ENCODE data around the gene GPAM.

The GPAM gene

GRCh38 chr10:112208292-112208691 lies 24.7 kb upstream of the GPAM start:
- Histone ChIP-seq H4K20me1 (ENCODE audit: insufficient read depth, low read length) (no peaks in the 10 kb centered on the region), H2AFZ (ENCODE audit: low read depth, low read length) (no peak overlapping the region), H3K27me3 (ENCODE audit: insufficient read depth, low read length, poor library complexity) (peaks cover 5% of the 10 kb centered on the region), H3K4me2 (ENCODE audit: insufficient read depth, low read length) (no peak overlapping the region), H3K79me2 (ENCODE audit: insufficient read depth, low read length) (no peaks in the 10 kb centered on the region), H3K9ac (ENCODE audit: low read depth, low read length) (no peak overlapping the region), H3K27ac (ENCODE audit: low read length) (no peak overlapping the region), H3K4me3 (ENCODE audit: low read depth in 1 of 2, low read length in 2 of 2) (no peak overlapping the region), H3K9me3 (ENCODE audit: insufficient read depth, low read length, severe bottlenecking) (no peaks in the 10 kb centered on the region), H3K36me3 (ENCODE audit: insufficient read depth, low read length) (no peaks in the 10 kb centered on the region), H3K4me1 (ENCODE audit: insufficient read depth, low read length) (no peaks in the 10 kb centered on the region)
- ATAC-seq (ENCODE audit: insufficient read depth, low read depth), result no peak
- no peak for DNase-seq
- TF ChIP-seq CTCF (IDR thresholded peaks at IDR 0.05; ENCODE audit: borderline replicate concordance, extremely low read depth, low read length, poor library complexity, severe bottlenecking), result no peak
- TF ChIP-seq EZH2 (IDR thresholded peaks at IDR 0.05; ENCODE audit: borderline replicate concordance, low read depth, low read length, severe bottlenecking), result no peak

- no peak for ATAC-seq (ENCODE audit: insufficient read depth, low read depth)
- Histone ChIP-seq H3K4me1 (ENCODE audit: insufficient read depth, low read length) (no peaks in the 10 kb centered on the region), H3K9me3 (ENCODE audit: insufficient read depth, low read length, severe bottlenecking) (no peaks in the 10 kb centered on the region), H3K4me3 (ENCODE audit: low read depth in 1 of 2, low read length in 2 of 2) (no peak overlapping the region), H3K27ac (ENCODE audit: low read length) (no peak overlapping the region), H2AFZ (ENCODE audit: low read depth, low read length) (no peak overlapping the region), H3K27me3 (ENCODE audit: insufficient read depth, low read length, poor library complexity) (peaks cover 8% of the 10 kb centered on the region), H4K20me1 (ENCODE audit: insufficient read depth, low read length) (no peaks in the 10 kb centered on the region), H3K9ac (ENCODE audit: low read depth, low read length) (no peak overlapping the region), H3K36me3 (ENCODE audit: insufficient read depth, low read length) (no peaks in the 10 kb centered on the region), H3K4me2 (ENCODE audit: insufficient read depth, low read length) (no peak overlapping the region), H3K79me2 (ENCODE audit: insufficient read depth, low read length) (no peaks in the 10 kb centered on the region)
- TF ChIP-seq CTCF (IDR thresholded peaks at IDR 0.05; ENCODE audit: borderline replicate concordance, extremely low read depth, low read length, poor library complexity, severe bottlenecking) (no peak), EZH2 (IDR thresholded peaks at IDR 0.05; ENCODE audit: borderline replicate concordance, low read depth, low read length, severe bottlenecking) (no peak)
- no peak for DNase-seq
Measured at GRCh38 chr10:112203328-112204076, 19.9 kb upstream of the GPAM start.

GRCh38 chr10:112202561-112203241 lies 19.1 kb upstream of the GPAM start:
- no peaks in the 10 kb centered on the region for H3K4me1 ChIP-seq (ENCODE audit: insufficient read depth, low read length)
- DNase-seq, result no peak
- H3K4me2 ChIP-seq (ENCODE audit: insufficient read depth, low read length), result no peak overlapping the region
- no peaks in the 10 kb centered on the region for H4K20me1 ChIP-seq (ENCODE audit: insufficient read depth, low read length)
- H3K36me3 ChIP-seq (ENCODE audit: insufficient read depth, low read length), result no peaks in the 10 kb centered on the region
- H3K27ac ChIP-seq (ENCODE audit: low read length), result no peak overlapping the region
- H3K4me3 ChIP-seq (ENCODE audit: low read depth in 1 of 2, low read length in 2 of 2), result no peak overlapping the region
- no peak overlapping the region for H3K9ac ChIP-seq (ENCODE audit: low read depth, low read length)
- H3K79me2 ChIP-seq (ENCODE audit: insufficient read depth, low read length), result no peaks in the 10 kb centered on the region
- TF ChIP-seq CTCF (IDR thresholded peaks at IDR 0.05; ENCODE audit: borderline replicate concordance, extremely low read depth, low read length, poor library complexity, severe bottlenecking), result no peak
- no peak for TF ChIP-seq EZH2 (IDR thresholded peaks at IDR 0.05; ENCODE audit: borderline replicate concordance, low read depth, low read length, severe bottlenecking)
- H2AFZ ChIP-seq (ENCODE audit: low read depth, low read length), result no peak overlapping the region
- H3K27me3 ChIP-seq (ENCODE audit: insufficient read depth, low read length, poor library complexity), result peaks cover 8% of the 10 kb centered on the region
- H3K9me3 ChIP-seq (ENCODE audit: insufficient read depth, low read length, severe bottlenecking), result no peaks in the 10 kb centered on the region
- no peak for ATAC-seq (ENCODE audit: insufficient read depth, low read depth)
